PC-9 (cell line): ENCODE measurements around the gene CD7. TPM values are rescaled to one million over a fixed set of nuclear protein-coding genes. Genes with fewer than 3 reads are reported as not detected.

Experiments used
- BruUV-seq: library from RNA; stranded (reverse); fragments of 400-500 nt; replicated peaks from 2 replicates; lab custom pipeline; 2021; lab: Mats Ljungman, UMichigan
- CTCF ChIA-PET: fragments of 300-600 bp; sonication (Branson Sonifier 250); formaldehyde crosslinking; loops from one replicate; lab custom pipeline; 2022; ENCODE audit warnings: antibody characterized with exemption; lab: Charles Lee
- POLR2A ChIA-PET: fragments of 300-600 bp; sonication (Branson Sonifier 250); formaldehyde crosslinking; loops from one replicate; lab custom pipeline; 2022; ENCODE audit warnings: antibody characterized with exemption; ENCODE audit not compliant: unreplicated experiment; lab: Charles Lee
- DNase-seq, 2 experiments: peaks; one replicate each; pipeline versions ENCODE4 v3.0.0 to v3.0.0-alpha.2; 2015 to 2022; ENCODE audit warnings: mixed read lengths in 1 of 2
- H2AFZ ChIP-seq: fragments of 200-600 bp; sonication (generic); 2 replicates; pipeline ENCODE4 v1.8.1; 2017; ENCODE audit warnings: antibody characterized with exemption
- H3F3A ChIP-seq: fragments of 200-600 bp; sonication (generic); 2 replicates; pipeline ENCODE4 v1.8.1; 2017; ENCODE audit warnings: antibody characterized with exemption, mild to moderate bottlenecking, low read depth; ENCODE audit not compliant: insufficient read depth
- H3K27ac ChIP-seq: fragments of 200-600 bp; sonication (generic); 2 replicates; pipeline ENCODE4 v1.6.1; 2016; ENCODE audit warnings: mixed run types
- H3K27me3 ChIP-seq: fragments of 200-600 bp; sonication (generic); 2 replicates; pipeline ENCODE4 v1.6.1; 2016; ENCODE audit warnings: low read depth, mixed run types; ENCODE audit not compliant: insufficient read depth
- H3K36me3 ChIP-seq: fragments of 200-600 bp; sonication (generic); 2 replicates; pipeline ENCODE4 v1.6.1; 2016; ENCODE audit warnings: low read depth, mixed run types
- H3K4me1 ChIP-seq: fragments of 200-600 bp; sonication (generic); replicated peaks from 2 replicates; pipeline ENCODE4 v1.6.1; 2016; ENCODE audit warnings: mixed run types; ENCODE audit not compliant: insufficient read depth
- H3K4me2 ChIP-seq: fragments of 200-600 bp; sonication (generic); 2 replicates; pipeline ENCODE4 v1.6.1; 2017; ENCODE audit warnings: mixed run types
- H3K4me3 ChIP-seq: fragments of 200-600 bp; sonication (generic); 2 replicates; pipeline ENCODE4 v1.6.1; 2016; ENCODE audit warnings: mixed run types
- H3K79me2 ChIP-seq: fragments of 200-600 bp; sonication (generic); 2 replicates; pipeline ENCODE4 v1.6.1; 2017; ENCODE audit warnings: low read depth, mixed run types
- H3K9me2 ChIP-seq: fragments of 200-600 bp; sonication (generic); 2 replicates; pipeline ENCODE4 v1.8.1; 2017; ENCODE audit warnings: mild to moderate bottlenecking; ENCODE audit not compliant: insufficient read depth
- H3K9me3 ChIP-seq: fragments of 200-600 bp; sonication (generic); 2 replicates; pipeline ENCODE4 v1.8.1; 2016; ENCODE audit warnings: low read depth; ENCODE audit not compliant: insufficient read depth
- H4K20me1 ChIP-seq: fragments of 200-600 bp; sonication (generic); 2 replicates; pipeline ENCODE4 v1.8.1; 2017; ENCODE audit not compliant: insufficient read depth
- EZH2 ChIP-seq: fragments of 200-600 bp; sonication (generic); IDR thresholded peaks from 2 replicates; pipeline ENCODE4 v1.8.0; 2017; ENCODE audit warnings: antibody characterized with exemption, low read depth
- intact Hi-C: fragments of 100-400 bp; cut with micrococcal nuclease; formaldehyde crosslinking; loops from one replicate; pipeline ENCODE4 v1.10.0; 2022; ENCODE audit not compliant: unreplicated experiment
- total RNA-seq: library from RNA; stranded (reverse); gene quantifications from 2 replicates; pipeline ENCODE4 v1.2.3, GENCODE V29; 2021
- TF ChIP-seq, protein P1 (sequence below): fragments of 200-600 bp; sonication (generic); conservative IDR thresholded peaks from 2 replicates; pipeline ENCODE4 v1.6.1; 2017; ENCODE audit warnings: mixed run types, antibody characterized with exemption, mild to moderate bottlenecking, moderate library complexity

Gene CD7
- total RNA-seq, 1 experiment from 2014 or later = 0.68 TPM

DNA sequence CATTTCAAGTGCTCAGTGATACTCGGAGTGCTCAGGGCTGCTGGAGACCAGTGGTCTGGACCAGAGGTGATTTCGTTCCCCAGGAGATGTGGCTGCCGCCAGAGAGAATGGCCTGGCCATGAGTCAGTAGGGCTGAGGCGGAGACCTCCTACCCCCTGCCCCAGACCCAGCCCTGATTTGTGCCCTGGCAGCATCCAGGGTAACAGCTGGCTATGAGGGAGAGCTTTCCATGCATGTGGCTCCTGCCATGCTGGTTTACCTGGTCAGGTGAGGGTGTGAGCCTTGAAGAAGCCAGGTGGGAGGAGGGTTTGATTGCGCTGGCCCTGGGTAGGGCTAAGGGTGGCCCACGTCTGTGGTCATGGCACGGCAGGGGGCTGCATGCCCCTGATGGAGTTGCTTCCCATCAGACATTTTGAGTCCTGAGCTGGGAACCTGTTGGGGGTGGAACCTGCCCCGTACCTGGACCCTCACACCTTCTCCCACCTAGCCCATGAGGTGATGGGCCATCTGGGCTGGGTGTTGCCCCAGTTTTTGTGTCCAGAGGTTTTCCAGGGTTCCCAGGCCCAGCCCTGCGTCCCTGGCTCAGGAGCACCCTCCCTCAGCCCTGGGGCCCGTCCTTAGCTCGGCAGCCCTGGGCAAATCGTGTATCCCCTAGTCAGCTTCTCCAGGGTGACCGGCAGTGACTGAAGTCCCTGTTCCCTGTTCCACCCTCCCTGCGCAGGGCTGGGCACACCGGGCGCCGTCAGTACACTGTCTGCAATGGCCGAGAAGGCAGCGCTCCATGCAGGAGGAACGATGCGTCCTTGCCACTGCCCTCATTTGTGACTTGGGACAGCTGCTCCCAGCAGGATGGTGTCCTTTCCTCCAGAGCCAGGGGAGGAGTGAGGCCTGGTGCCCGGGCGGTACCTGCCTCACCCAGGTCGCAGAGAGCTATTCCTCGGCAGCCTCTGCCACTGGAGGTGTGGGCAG lies 34.9 kb downstream of the CD7 start:
- H3K27me3 ChIP-seq = no peaks in the 10 kb centered on the region
- no peaks in the 10 kb centered on the region for H4K20me1 ChIP-seq
- TF ChIP-seq, protein P1, sequence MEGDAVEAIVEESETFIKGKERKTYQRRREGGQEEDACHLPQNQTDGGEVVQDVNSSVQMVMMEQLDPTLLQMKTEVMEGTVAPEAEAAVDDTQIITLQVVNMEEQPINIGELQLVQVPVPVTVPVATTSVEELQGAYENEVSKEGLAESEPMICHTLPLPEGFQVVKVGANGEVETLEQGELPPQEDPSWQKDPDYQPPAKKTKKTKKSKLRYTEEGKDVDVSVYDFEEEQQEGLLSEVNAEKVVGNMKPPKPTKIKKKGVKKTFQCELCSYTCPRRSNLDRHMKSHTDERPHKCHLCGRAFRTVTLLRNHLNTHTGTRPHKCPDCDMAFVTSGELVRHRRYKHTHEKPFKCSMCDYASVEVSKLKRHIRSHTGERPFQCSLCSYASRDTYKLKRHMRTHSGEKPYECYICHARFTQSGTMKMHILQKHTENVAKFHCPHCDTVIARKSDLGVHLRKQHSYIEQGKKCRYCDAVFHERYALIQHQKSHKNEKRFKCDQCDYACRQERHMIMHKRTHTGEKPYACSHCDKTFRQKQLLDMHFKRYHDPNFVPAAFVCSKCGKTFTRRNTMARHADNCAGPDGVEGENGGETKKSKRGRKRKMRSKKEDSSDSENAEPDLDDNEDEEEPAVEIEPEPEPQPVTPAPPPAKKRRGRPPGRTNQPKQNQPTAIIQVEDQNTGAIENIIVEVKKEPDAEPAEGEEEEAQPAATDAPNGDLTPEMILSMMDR = no peak
- no peak for TF ChIP-seq EZH2
- intact Hi-C loops = loop anchor here (10.0 kb wide), 1 partner anchor 52 kb away; the partner anchor contains the start of gene SECTM1
- H3K36me3 ChIP-seq = no peaks in the 10 kb centered on the region
- ChIA-PET CTCF (interaction anchor here (0.7 kb wide), 1 partner anchor 85 kb away, joined by 4 read pairs; no protein-coding TSS in a partner anchor), POLR2A (interaction anchor here (0.6 to 2.4 kb wide), 3 partner anchors 10 to 145 kb away, joined by 6 to 18 read pairs (median 8); no protein-coding TSS in a partner anchor)
- peak overlapping the region; percentile 90 for H3K27ac ChIP-seq
- H3F3A ChIP-seq = peaks cover 34% of the 10 kb centered on the region
- H3K4me1 ChIP-seq = peaks cover 48% of the 10 kb centered on the region
- H3K4me2 ChIP-seq = peak overlapping the region; percentile 70
- peak; percentile 73 to 76 for DNase-seq
- no peaks in the 10 kb centered on the region for H3K79me2 ChIP-seq
- H2AFZ ChIP-seq = no peak overlapping the region
- no peaks in the 10 kb centered on the region for H3K9me3 ChIP-seq
- H3K9me2 ChIP-seq = no peaks in the 10 kb centered on the region
- TSS peak; percentile 90 for BruUV-seq
- H3K4me3 ChIP-seq = no peak overlapping the region; the same call in 1 of the 2 replicates

GRCh38 chr17:82281502-82282238 lies 35.7 kb downstream of the CD7 start:
- Histone ChIP-seq H3K4me1 (peaks cover 48% of the 10 kb centered on the region), H3K79me2 (no peaks in the 10 kb centered on the region), H3K9me3 (no peaks in the 10 kb centered on the region), H3K4me3 (no peak overlapping the region; the same call in 1 of the 2 replicates), H4K20me1 (no peaks in the 10 kb centered on the region), H3K9me2 (no peaks in the 10 kb centered on the region), H2AFZ (no peak overlapping the region), H3K36me3 (no peaks in the 10 kb centered on the region), H3K27ac (peak overlapping the region; percentile 90), H3F3A (peaks cover 35% of the 10 kb centered on the region), H3K27me3 (no peaks in the 10 kb centered on the region), H3K4me2 (peak overlapping the region; percentile 70)
- intact Hi-C loops = loop anchor here (10.0 kb wide), 1 partner anchor 53 kb away; the partner anchor contains the start of gene SECTM1
- CTCF ChIA-PET = interaction anchor here (0.5 kb wide), 1 partner anchor 486 kb away, joined by 4 read pairs; no protein-coding TSS in a partner anchor
- TSS peak; percentile 35 for BruUV-seq
- TF ChIP-seq, protein P1 = no peak
- no peak for TF ChIP-seq EZH2
- peak; percentile 89 to 90 for DNase-seq
- POLR2A ChIA-PET = interaction anchor here (0.5 to 2.4 kb wide), 6 partner anchors 11 to 802 kb away, joined by 4 to 18 read pairs (median 6); no protein-coding TSS in a partner anchor
